ENCODE measurements around the gene NOX4.
"Not testable (repeated sequence)": the region's sequence is repeated elsewhere in the genome, so short reads cannot be mapped to it uniquely, and the experiment has no call there.

GRCh38 chr11:89408441-89408840, 82.7 kb downstream of the NOX4 start:
- not testable (repeated sequence) for TF ChIP-seq CTCF (IDR thresholded peaks at IDR 0.05 in 8 of 11, conservative IDR thresholded peaks at IDR 0.05 in 3 of 11); POLR2AphosphoS5 (IDR thresholded peaks at IDR 0.05)
